Brain microvascular endothelial cell (primary cell): ENCODE results near the gene ETS2.

Experiments
- DNase-seq: peaks from one replicate; pipeline ENCODE4 v3.0.0-alpha.2; 2020
- H3K27ac ChIP-seq: fragments of 250-450 bp; sonication (Bioruptor Pico); 2 replicates; pipeline ENCODE4 v1.5.1; 2020; ENCODE audit warnings: mild to moderate bottlenecking, moderate library complexity
- H3K27me3 ChIP-seq: fragments of 250-450 bp; sonication (Bioruptor Pico); replicated peaks from 2 replicates; pipeline ENCODE4 v1.5.1; 2020; ENCODE audit warnings: mild to moderate bottlenecking
- H3K36me3 ChIP-seq: fragments of 250-450 bp; sonication (Bioruptor Pico); replicated peaks from 2 replicates; pipeline ENCODE4 v1.5.1; 2020; ENCODE audit warnings: mild to moderate bottlenecking
- H3K4me3 ChIP-seq: 2 replicates; pipeline ENCODE4 v1.5.1; 2011; ENCODE audit warnings: low read depth, mild to moderate bottlenecking, control low read depth, low read length, moderate library complexity
- in situ Hi-C: cut with HindIII; loops from 2 replicates; pipeline ENCODE4 v1.10.0; 2017; ENCODE audit warnings: low sequenced_read_pairs, low pct_ligation_motif_present
- TF ChIP-seq, protein P1 (sequence below): IDR thresholded peaks from 2 replicates; pipeline ENCODE4 v1.5.1; 2011; ENCODE audit warnings: low read depth, mild to moderate bottlenecking, moderate library complexity, low read length, control low read depth, inconsistent platforms; ENCODE audit errors: missing control alignments

ETS2 gene

DNA sequence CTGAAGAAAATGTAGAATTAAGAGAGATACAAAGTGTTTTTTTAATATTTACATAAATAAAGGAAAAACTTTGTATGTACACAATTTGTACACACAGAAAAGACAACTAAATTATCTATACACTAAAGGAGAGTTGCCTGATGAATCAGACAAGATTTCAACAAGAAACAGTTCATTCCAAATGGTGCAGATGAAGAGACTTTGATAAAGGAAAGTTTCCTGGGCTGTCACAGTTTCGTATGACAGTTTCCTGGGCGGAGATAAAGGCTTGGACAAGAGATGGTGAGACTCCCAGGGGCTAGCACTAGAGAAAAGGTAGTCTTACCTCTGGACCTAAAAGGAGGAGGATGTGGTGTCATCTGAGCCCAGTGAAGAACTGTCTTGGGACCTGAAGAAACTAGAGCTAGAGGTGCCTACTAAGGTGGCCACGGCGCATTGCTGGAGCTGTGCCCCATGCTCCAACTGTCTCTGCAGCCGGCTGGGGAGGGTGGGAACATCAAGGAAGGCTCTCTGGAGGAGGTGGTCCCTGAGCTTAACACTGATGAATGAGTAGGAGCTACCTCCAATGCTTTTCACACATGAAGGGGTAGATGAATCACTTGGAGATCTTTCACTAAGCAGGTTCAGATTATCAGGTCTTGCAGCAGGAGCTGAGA is 32.2 kb downstream of the ETS2 start:
- TF ChIP-seq, protein P1, sequence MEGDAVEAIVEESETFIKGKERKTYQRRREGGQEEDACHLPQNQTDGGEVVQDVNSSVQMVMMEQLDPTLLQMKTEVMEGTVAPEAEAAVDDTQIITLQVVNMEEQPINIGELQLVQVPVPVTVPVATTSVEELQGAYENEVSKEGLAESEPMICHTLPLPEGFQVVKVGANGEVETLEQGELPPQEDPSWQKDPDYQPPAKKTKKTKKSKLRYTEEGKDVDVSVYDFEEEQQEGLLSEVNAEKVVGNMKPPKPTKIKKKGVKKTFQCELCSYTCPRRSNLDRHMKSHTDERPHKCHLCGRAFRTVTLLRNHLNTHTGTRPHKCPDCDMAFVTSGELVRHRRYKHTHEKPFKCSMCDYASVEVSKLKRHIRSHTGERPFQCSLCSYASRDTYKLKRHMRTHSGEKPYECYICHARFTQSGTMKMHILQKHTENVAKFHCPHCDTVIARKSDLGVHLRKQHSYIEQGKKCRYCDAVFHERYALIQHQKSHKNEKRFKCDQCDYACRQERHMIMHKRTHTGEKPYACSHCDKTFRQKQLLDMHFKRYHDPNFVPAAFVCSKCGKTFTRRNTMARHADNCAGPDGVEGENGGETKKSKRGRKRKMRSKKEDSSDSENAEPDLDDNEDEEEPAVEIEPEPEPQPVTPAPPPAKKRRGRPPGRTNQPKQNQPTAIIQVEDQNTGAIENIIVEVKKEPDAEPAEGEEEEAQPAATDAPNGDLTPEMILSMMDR, result no peak
- DNase-seq, result no peak
- no peak overlapping the region for H3K4me3 ChIP-seq
- in situ Hi-C loops, result no loop called here
- H3K27me3 ChIP-seq, result no peaks in the 10 kb centered on the region
- no peak overlapping the region for H3K27ac ChIP-seq
- H3K36me3 ChIP-seq, result no peaks in the 10 kb centered on the region

DNA sequence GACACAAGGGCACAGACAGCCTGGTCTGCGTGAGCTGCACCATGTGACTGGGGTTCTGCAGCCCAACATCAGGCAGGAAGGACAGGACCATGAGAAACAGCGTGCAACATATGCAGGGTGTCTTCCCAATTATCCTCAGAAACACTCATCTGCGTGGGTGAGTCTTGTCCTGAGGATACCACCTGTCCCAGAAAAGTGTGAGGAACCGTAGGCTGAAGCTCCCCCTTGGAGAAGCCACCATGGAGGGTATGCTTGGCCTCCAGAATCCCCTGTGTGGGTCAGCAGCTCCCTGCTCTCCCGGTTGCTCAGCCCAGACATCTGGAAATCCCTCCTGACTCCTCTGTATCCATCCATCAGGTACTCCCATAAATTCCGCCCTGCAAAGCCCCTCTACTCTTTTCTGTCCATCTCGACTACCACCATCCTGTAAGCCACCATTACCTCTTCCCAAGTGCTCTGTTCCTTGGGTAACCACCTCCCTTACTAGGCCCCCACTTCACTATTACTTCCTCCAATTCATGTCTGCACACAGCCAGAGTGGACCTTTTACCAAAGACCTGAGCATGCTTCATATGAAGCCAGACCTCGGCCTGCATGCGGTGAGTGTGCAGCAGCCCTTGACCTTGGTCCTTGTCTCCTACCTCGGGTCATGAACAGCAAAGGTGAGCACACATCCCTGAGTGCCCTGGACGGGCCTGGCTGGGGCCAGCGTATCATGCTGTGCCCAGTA is 33.0 kb downstream of the ETS2 start:
- no peaks in the 10 kb centered on the region for H3K27me3 ChIP-seq
- H3K27ac ChIP-seq, result peak overlapping the region; percentile 98
- DNase-seq, result no peak
- TF ChIP-seq, protein P1, result no peak
- in situ Hi-C loops, result no loop called here
- H3K4me3 ChIP-seq, result no peak overlapping the region
- H3K36me3 ChIP-seq, result no peaks in the 10 kb centered on the region

DNA sequence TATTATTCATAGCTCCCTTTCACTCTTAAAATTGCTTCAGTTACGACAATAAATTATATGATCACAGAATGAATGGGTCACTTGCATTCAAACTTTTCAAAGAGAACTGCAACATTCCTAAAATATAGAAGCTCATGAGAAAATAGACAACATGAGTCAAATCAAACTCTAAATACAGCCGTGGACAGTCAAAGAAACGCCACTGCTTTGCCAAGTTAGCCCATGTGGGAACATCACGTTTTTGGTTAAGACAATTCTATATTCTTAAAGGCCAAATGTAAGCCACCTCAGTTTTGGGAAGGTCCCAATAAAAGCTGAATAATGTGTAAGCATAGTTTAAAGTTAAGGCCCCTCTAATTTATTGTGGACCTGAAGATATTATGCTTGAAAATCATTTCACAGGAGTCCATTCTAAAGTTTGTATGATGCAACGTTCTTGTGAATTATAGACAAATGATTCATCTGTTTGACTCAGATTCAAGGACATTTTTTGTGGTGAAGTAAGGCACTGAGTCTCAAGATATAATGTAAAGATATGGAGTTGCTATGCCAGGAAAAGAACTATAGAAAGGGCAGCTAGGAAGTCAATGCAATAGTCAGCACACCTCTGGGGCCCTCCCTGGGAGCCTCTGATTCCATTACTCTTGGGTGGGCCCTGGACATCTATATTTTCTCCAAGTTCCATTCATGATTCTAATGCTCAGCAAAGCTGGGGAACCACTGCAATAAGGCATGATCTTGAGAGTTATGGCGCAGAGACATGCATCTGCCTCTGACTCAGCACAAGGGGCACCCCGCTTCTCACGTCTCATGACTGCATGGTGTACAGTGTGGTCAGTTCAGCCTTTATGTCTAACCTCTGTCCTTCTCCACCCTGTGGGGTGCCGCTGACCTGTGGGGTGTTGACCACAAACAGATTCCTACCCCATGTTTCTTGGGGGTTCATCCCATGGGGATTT is 33.9 kb downstream of the ETS2 start:
- TF ChIP-seq, protein P1, result no peak
- Histone ChIP-seq H3K36me3 (no peaks in the 10 kb centered on the region), H3K4me3 (no peak overlapping the region), H3K27me3 (no peaks in the 10 kb centered on the region), H3K27ac (peak overlapping the region; percentile 98)
- DNase-seq, result peak; percentile 94
- in situ Hi-C loops, result no loop called here

DNA sequence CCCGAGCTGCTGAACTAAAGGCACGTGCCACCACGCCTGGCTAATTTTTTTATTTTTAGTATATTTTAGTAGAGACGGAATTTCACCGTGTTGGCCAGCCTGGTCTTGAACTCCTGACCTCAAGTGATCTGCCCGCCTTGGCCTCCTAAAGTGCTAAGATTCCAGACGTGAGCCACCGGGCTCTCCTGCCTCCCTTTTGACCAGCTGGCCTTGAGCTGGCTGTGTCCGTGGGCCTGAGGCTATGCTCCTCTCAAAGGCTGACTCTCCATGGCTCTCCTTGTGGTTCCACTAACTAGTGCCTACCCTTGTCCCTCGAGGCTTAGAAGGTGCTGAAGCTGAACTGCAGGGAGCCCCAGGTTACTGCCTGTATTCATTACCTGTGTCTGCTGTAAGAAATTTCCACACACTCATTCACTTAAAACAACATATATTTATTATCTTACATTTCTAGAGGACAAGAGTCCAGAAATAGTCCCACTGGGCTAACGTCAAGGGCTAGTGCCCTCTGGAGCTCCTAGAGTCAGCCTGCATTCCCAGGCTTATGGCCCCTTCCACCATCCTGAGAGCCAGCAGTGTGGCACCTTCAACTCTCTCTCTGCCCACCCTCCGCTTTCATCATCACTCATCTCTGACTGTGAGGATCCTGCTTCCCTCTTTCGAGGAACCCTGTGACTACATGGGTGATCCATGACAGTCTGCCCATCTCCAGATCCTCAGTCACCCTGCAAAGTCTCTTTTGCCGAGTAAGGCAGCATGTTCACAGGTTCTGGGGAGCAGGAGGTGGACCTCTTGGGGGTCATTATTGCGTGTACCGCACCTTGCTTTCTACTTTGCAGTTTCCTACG is 34.9 kb downstream of the ETS2 start:
- in situ Hi-C loops, result no loop called here
- Histone ChIP-seq H3K27ac (peak overlapping the region; percentile 98), H3K4me3 (no peak overlapping the region), H3K27me3 (no peaks in the 10 kb centered on the region), H3K36me3 (no peaks in the 10 kb centered on the region)
- no peak for DNase-seq
- TF ChIP-seq, protein P1, result no peak

DNA sequence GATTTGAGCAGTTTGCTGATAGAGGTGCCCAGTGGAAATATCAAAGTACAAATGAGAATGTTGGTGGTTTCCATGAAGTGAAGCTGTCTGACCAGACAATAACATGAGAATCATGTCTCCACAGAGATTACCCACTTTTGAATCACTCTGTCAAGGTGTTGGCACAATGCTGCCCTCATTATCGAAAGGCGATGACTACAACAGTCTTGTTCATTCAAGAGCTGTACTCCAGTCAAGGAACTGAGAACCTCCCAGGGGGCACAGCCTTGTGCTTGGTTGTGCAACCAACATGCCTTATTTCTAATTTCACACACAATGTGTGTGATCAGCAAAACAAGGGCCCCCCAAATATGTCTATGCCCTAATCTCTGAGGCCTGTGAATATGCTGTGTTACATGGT is 35.7 kb downstream of the ETS2 start:
- Histone ChIP-seq H3K36me3 (no peaks in the 10 kb centered on the region), H3K4me3 (no peak overlapping the region), H3K27ac (no peak overlapping the region), H3K27me3 (no peaks in the 10 kb centered on the region)
- TF ChIP-seq, protein P1, result no peak
- in situ Hi-C loops, result no loop called here
- DNase-seq, result no peak
